Stimulated activated CD8-positive, alpha-beta memory T cell treated with anti-CD3 and anti-CD28 coated beads, Interleukin-7, amount 100 ng/mL, for 4 hours (primary cell): ENCODE data around the gene PLA2G5.

Source experiments
- DNase-seq, 2 donors: peaks; one replicate each; pipeline ENCODE4 v3.0.0-alpha.2; 2020; ENCODE audit warnings: low read depth in 2 of 2

PLA2G5 gene

GRCh38 chr1:20068722-20069121 is 1.3 kb upstream of the PLA2G5 start:
- DNase-seq = no peak

- DNase-seq = no peak
Measured at GRCh38 chr1:20070357-20070756, 363 bp downstream of the PLA2G5 start.

GRCh38 chr1:20071416-20071815 is 1.4 kb downstream of the PLA2G5 start:
- DNase-seq = no peak

GRCh38 chr1:20072771-20073170 is 2.8 kb downstream of the PLA2G5 start:
- no peak for DNase-seq

GRCh38 chr1:20073256-20073655 is 3.3 kb downstream of the PLA2G5 start:
- DNase-seq = no peak

GRCh38 chr1:20074055-20074724 is 4.2 kb downstream of the PLA2G5 start:
- no peak for DNase-seq

GRCh38 chr1:20074725-20075171 is 4.8 kb downstream of the PLA2G5 start:
- DNase-seq = no peak

- no peak for DNase-seq
Measured at GRCh38 chr1:20075345-20075744, 5.4 kb downstream of the PLA2G5 start.

- no peak for DNase-seq
Measured at GRCh38 chr1:20076223-20076622, 6.2 kb downstream of the PLA2G5 start.

- DNase-seq = no peak
Measured at GRCh38 chr1:20076710-20077461, 6.9 kb downstream of the PLA2G5 start.

- no peak for DNase-seq
Measured at GRCh38 chr1:20078171-20078651, 8.2 kb downstream of the PLA2G5 start.

GRCh38 chr1:20078711-20079110 is 8.7 kb downstream of the PLA2G5 start:
- no peak for DNase-seq

- no peak for DNase-seq
Measured at GRCh38 chr1:20079661-20080305, 9.8 kb downstream of the PLA2G5 start.

- no peak for DNase-seq
Measured at GRCh38 chr1:20080441-20081352, 10.7 kb downstream of the PLA2G5 start.

GRCh38 chr1:20081353-20081810 is 11.4 kb downstream of the PLA2G5 start:
- DNase-seq = no peak

GRCh38 chr1:20082772-20083171 is 12.8 kb downstream of the PLA2G5 start:
- DNase-seq = no peak

GRCh38 chr1:20083178-20083944 is 13.4 kb downstream of the PLA2G5 start:
- DNase-seq = no peak

- DNase-seq = no peak
Measured at GRCh38 chr1:20086800-20087199, 16.8 kb downstream of the PLA2G5 start.

GRCh38 chr1:20087668-20088067 is 17.7 kb downstream of the PLA2G5 start:
- DNase-seq = no peak

GRCh38 chr1:20089328-20090077 is 19.5 kb downstream of the PLA2G5 start:
- DNase-seq = no peak
